HepG2 (cell line): Measurements from ENCODE around the gene ZNF512B. TPM values are rescaled to one million over a fixed set of nuclear protein-coding genes. Genes with fewer than 3 reads are reported as not detected.
A peak's percentile ranks its signal among the peaks of the same experiment; 100 is the strongest.

ENCODE experiments used
- E2F5 ChIP-seq: sonication (generic); formaldehyde crosslinking; conservative IDR thresholded peaks from 2 replicates; pipeline ENCODE4 v1.4.0; 2020; ENCODE audit warnings: missing genetic modification reagents
- FUBP1 ChIP-seq: sonication (generic); formaldehyde crosslinking; IDR thresholded peaks from 2 replicates; pipeline ENCODE4 v1.5.1; 2020; ENCODE audit warnings: missing genetic modification reagents, mild to moderate bottlenecking, borderline replicate concordance
- HMG20A ChIP-seq: IDR thresholded peaks from 2 replicates; pipeline ENCODE4 v1.6.1; 2016; ENCODE audit warnings: borderline replicate concordance
- IKZF4 ChIP-seq: sonication (generic); formaldehyde crosslinking; IDR thresholded peaks from 2 replicates; pipeline ENCODE4 v1.5.1; 2020; ENCODE audit warnings: borderline replicate concordance, mild to moderate bottlenecking, low read depth, missing genetic modification reagents; ENCODE audit errors: not compliant biosample characterization
- NFRKB ChIP-seq: fragments of 450-650 bp; IDR thresholded peaks from 2 replicates; pipeline ENCODE4 v1.6.1; 2017
- NPAS2 ChIP-seq: sonication (generic); formaldehyde crosslinking; IDR thresholded peaks from 2 replicates; pipeline ENCODE4 v1.8.0; 2022; ENCODE audit warnings: mild to moderate bottlenecking, missing genetic modification reagents, borderline replicate concordance
- NR2C2 ChIP-seq: sonication (generic); formaldehyde crosslinking; IDR thresholded peaks from 2 replicates; pipeline ENCODE4 v1.4.0; 2020; ENCODE audit warnings: missing genetic modification reagents, mild to moderate bottlenecking, moderate library complexity, borderline replicate concordance
- NRL ChIP-seq: sonication (generic); formaldehyde crosslinking; IDR thresholded peaks from 2 replicates; pipeline ENCODE4 v1.5.0; 2020; ENCODE audit warnings: missing genetic modification reagents, mild to moderate bottlenecking, moderate library complexity, borderline replicate concordance
- ONECUT2 ChIP-seq: sonication (generic); formaldehyde crosslinking; IDR thresholded peaks from 2 replicates; pipeline ENCODE4 v1.4.0; 2020; ENCODE audit warnings: missing genetic modification reagents
- SMARCE1 ChIP-seq: fragments of 450-650 bp; IDR thresholded peaks from 2 replicates; pipeline ENCODE4 v1.6.1; 2017; ENCODE audit warnings: borderline replicate concordance
- SSRP1 ChIP-seq: IDR thresholded peaks from 2 replicates; pipeline ENCODE4 v1.6.1; 2016; ENCODE audit warnings: control low read depth
- YEATS2 ChIP-seq: sonication (generic); formaldehyde crosslinking; IDR thresholded peaks from 2 replicates; pipeline ENCODE4 v1.4.0; 2020; ENCODE audit warnings: missing genetic modification reagents, borderline replicate concordance
- ZKSCAN8 ChIP-seq: IDR thresholded peaks from 2 replicates; pipeline ENCODE4 v1.6.1; 2016; ENCODE audit warnings: borderline replicate concordance, missing genetic modification reagents, missing compliant biosample characterization
- ZMYM3 ChIP-seq: sonication (generic); formaldehyde crosslinking; IDR thresholded peaks from 2 replicates; pipeline ENCODE4 v1.5.1; 2020; ENCODE audit warnings: mild to moderate bottlenecking, missing genetic modification reagents
- ZNF569 ChIP-seq: sonication (generic); formaldehyde crosslinking; IDR thresholded peaks from 2 replicates; pipeline ENCODE4 v1.5.0; 2020; ENCODE audit warnings: mild to moderate bottlenecking, missing genetic modification reagents, moderate library complexity, borderline replicate concordance
- ZNF577 ChIP-seq: sonication (generic); formaldehyde crosslinking; IDR thresholded peaks from 2 replicates; pipeline ENCODE4 v1.4.0; 2020; ENCODE audit warnings: mild to moderate bottlenecking, low read depth, missing genetic modification reagents, borderline replicate concordance
- ZNF776 ChIP-seq: sonication (generic); formaldehyde crosslinking; IDR thresholded peaks from 2 replicates; pipeline ENCODE4 v1.4.0; 2020; ENCODE audit warnings: mild to moderate bottlenecking, missing genetic modification reagents
- polyA plus RNA-seq, 8 experiments: library from polyadenylated mRNA; depleted of rRNA in 3 of 8; stranded (reverse) in 7 of 8; unstranded in 1 of 8; fragments of >200 nt; fragmentation: Illumina TruSeq in 4 of 8; extraction: Trizol in 4 of 8; gene quantifications; 2 replicates each; pipeline versions ENCODE4 v1.2.1 to v1.2.3, GENCODE V29; 2011 to 2016; ENCODE audit warnings: low read depth in 4 of 8, missing spikeins in 1 of 8, mixed read lengths in 1 of 8; ENCODE audit not compliant: insufficient read depth in 1 of 8
- total RNA-seq, 5 experiments: library from RNA; depleted of rRNA; stranded (reverse); fragments of >200 nt; fragmentation: Illumina TruSeq; extraction: Trizol; gene quantifications; 2 replicates each; pipeline ENCODE4 v1.2.3, GENCODE V29; 2016; ENCODE audit warnings: low read depth in 1 of 5
- TF ChIP-seq, protein P1 (sequence below): IDR thresholded peaks from 2 replicates; pipeline ENCODE4 v1.6.1; 2016; ENCODE audit warnings: missing genetic modification reagents, missing compliant biosample characterization
- TF ChIP-seq, protein P2 (sequence below): sonication (generic); formaldehyde crosslinking; conservative IDR thresholded peaks from 2 replicates; pipeline ENCODE4 v1.5.0; 2020; ENCODE audit warnings: missing genetic modification reagents
- TF ChIP-seq, protein P3 (sequence below): sonication (generic); formaldehyde crosslinking; IDR thresholded peaks from 2 replicates; pipeline ENCODE4 v1.8.0; 2022; ENCODE audit warnings: missing genetic modification reagents, mild to moderate bottlenecking, borderline replicate concordance

ZNF512B gene
- total and polyA plus RNA-seq, 2 of the 13 experiments (the other 11 are each of a cell fraction or from before 2014, with no cell fraction given) = 11.5 to 30.6 TPM

GRCh38 chr20:63978319-63979228 is 8.8 kb upstream of the ZNF512B start (continued):
- TF ChIP-seq E2F5 (peak; percentile 71), SMARCE1 (no peak), NR2C2 (peak; percentile 88), SSRP1 (no peak), ZNF569 (CRISPR knock-in tag) (no peak), YEATS2 (CRISPR knock-in tag) (peak; percentile 67), NPAS2 (CRISPR knock-in tag) (peak; percentile 78; the same call in 1 of the 2 replicates), ZMYM3 (CRISPR knock-in tag) (peak; percentile 59; the same call in 1 of the 2 replicates), ZKSCAN8 (CRISPR knock-in tag) (peak; percentile 78; the same call in 1 of the 2 replicates), NFRKB (no peak), ZNF577 (CRISPR knock-in tag) (no peak), NRL (CRISPR knock-in tag) (peak; percentile 67), IKZF4 (CRISPR knock-in tag) (no peak), FUBP1 (CRISPR knock-in tag) (no peak), HMG20A (peak; percentile 27; the same call in 1 of the 2 replicates), ONECUT2 (CRISPR knock-in tag) (peak; percentile 57; the same call in 1 of the 2 replicates), ZNF776 (CRISPR knock-in tag) (no peak; the same call in 1 of the 2 replicates)
- TF ChIP-seq, protein P1, sequence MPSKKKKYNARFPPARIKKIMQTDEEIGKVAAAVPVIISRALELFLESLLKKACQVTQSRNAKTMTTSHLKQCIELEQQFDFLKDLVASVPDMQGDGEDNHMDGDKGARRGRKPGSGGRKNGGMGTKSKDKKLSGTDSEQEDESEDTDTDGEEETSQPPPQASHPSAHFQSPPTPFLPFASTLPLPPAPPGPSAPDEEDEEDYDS = peak; percentile 83
- TF ChIP-seq, protein P2, sequence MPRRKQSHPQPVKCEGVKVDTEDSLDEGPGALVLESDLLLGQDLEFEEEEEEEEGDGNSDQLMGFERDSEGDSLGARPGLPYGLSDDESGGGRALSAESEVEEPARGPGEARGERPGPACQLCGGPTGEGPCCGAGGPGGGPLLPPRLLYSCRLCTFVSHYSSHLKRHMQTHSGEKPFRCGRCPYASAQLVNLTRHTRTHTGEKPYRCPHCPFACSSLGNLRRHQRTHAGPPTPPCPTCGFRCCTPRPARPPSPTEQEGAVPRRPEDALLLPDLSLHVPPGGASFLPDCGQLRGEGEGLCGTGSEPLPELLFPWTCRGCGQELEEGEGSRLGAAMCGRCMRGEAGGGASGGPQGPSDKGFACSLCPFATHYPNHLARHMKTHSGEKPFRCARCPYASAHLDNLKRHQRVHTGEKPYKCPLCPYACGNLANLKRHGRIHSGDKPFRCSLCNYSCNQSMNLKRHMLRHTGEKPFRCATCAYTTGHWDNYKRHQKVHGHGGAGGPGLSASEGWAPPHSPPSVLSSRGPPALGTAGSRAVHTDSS = peak; percentile 77; the same call in 1 of the 2 replicates
- TF ChIP-seq, protein P3, sequence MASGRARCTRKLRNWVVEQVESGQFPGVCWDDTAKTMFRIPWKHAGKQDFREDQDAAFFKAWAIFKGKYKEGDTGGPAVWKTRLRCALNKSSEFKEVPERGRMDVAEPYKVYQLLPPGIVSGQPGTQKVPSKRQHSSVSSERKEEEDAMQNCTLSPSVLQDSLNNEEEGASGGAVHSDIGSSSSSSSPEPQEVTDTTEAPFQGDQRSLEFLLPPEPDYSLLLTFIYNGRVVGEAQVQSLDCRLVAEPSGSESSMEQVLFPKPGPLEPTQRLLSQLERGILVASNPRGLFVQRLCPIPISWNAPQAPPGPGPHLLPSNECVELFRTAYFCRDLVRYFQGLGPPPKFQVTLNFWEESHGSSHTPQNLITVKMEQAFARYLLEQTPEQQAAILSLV (CRISPR knock-in tag) = no peak; the same call in 1 of the 2 replicates
